Measurements from ENCODE around the gene REEP6. TPM values are rescaled to one million over a fixed set of nuclear protein-coding genes. Genes with fewer than 3 reads are reported as not detected.
"Not testable (repeated sequence)": the region's sequence is repeated elsewhere in the genome, so short reads cannot be mapped to it uniquely, and the experiment has no call there.

Gene REEP6
- total and polyA plus RNA-seq, 4 donors, result 0.71 to 16.5 (median 1.9) TPM

GRCh38 chr19:1494115-1494815 lies 3.3 kb downstream of the REEP6 start:
- 53 to 60% methylated on average over 15 of the region's 15 CpGs for WGBS, 2 donors

GRCh38 chr19:1495051-1495798 lies 4.2 kb downstream of the REEP6 start:
- Histone ChIP-seq H3K27ac (ENCODE audit: low read depth in 1 of 2, low read length in 2 of 2) (no peak overlapping the region), H3K4me3 (ENCODE audit: low read length in 2 of 2) (no peak overlapping the region), H3K9me3 (ENCODE audit: control insufficient read depth, low read length) (no peaks in the 10 kb centered on the region), H3K27me3 (ENCODE audit: control insufficient read depth in 1 of 2, insufficient read depth in 2 of 2, low read length in 1 of 2) (no peaks in the 10 kb centered on the region), H3K36me3 (ENCODE audit: control insufficient read depth in 1 of 2, insufficient read depth in 2 of 2, low read length in 1 of 2) (no peaks in the 10 kb centered on the region), H3K4me1 (ENCODE audit: control insufficient read depth in 1 of 2, insufficient read depth in 2 of 2, low read length in 2 of 2) (no peaks in the 10 kb centered on the region)
- 84% methylated on average over 37 of the region's 37 CpGs for WGBS, 2 donors
- no peak for DNase-seq
- no peak for ATAC-seq (ENCODE audit: low FRiP score)
- intact Hi-C loops (cut with DNase I), result no loop called here

More at GRCh38 chr19:1494115-1494815, 3.3 kb downstream of the REEP6 start:
- Histone ChIP-seq H3K4me3 (ENCODE audit: low read length in 2 of 2) (no peak overlapping the region), H3K27ac (ENCODE audit: low read depth in 1 of 2, low read length in 2 of 2) (no peak overlapping the region), H3K4me1 (ENCODE audit: control insufficient read depth in 1 of 2, insufficient read depth in 2 of 2, low read length in 2 of 2) (no peaks in the 10 kb centered on the region), H3K27me3 (ENCODE audit: control insufficient read depth in 1 of 2, insufficient read depth in 2 of 2, low read length in 1 of 2) (no peaks in the 10 kb centered on the region), H3K9me3 (ENCODE audit: control insufficient read depth, low read length) (no peaks in the 10 kb centered on the region), H3K36me3 (ENCODE audit: control insufficient read depth in 1 of 2, insufficient read depth in 2 of 2, low read length in 1 of 2) (no peaks in the 10 kb centered on the region)
- no peak for ATAC-seq (ENCODE audit: low FRiP score)
- DNase-seq, result no peak
- intact Hi-C loops (cut with DNase I), result no loop called here

- Histone ChIP-seq H3K4me1 (ENCODE audit: control insufficient read depth in 1 of 2, insufficient read depth in 2 of 2, low read length in 2 of 2) (no peaks in the 10 kb centered on the region), H3K36me3 (ENCODE audit: control insufficient read depth in 1 of 2, insufficient read depth in 2 of 2, low read length in 1 of 2) (no peaks in the 10 kb centered on the region), H3K27ac (ENCODE audit: low read depth in 1 of 2, low read length in 2 of 2) (no peak overlapping the region), H3K9me3 (ENCODE audit: control insufficient read depth, low read length) (no peaks in the 10 kb centered on the region), H3K4me3 (ENCODE audit: low read length in 2 of 2) (no peak overlapping the region), H3K27me3 (ENCODE audit: control insufficient read depth in 1 of 2, insufficient read depth in 2 of 2, low read length in 1 of 2) (no peaks in the 10 kb centered on the region)
- ATAC-seq (ENCODE audit: low FRiP score) (no peak), DNase-seq (no peak)
- intact Hi-C loops (cut with DNase I), result no loop called here
- 85% methylated on average over 40 of the region's 40 CpGs for WGBS, 2 donors
Measured at GRCh38 chr19:1495799-1496713, 5.1 kb downstream of the REEP6 start.

GRCh38 chr19:1496714-1497577 lies 6.0 kb downstream of the REEP6 start:
- 70 to 73% methylated on average over 39 of the region's 39 CpGs for WGBS, 2 donors
- intact Hi-C loops (cut with DNase I), result no loop called here
- no peaks in the 10 kb centered on the region for H3K4me1 ChIP-seq (ENCODE audit: control insufficient read depth in 1 of 2, insufficient read depth in 2 of 2, low read length in 2 of 2)
- H3K4me3 ChIP-seq (ENCODE audit: low read length in 2 of 2), result no peak overlapping the region
- H3K27me3 ChIP-seq (ENCODE audit: control insufficient read depth in 1 of 2, insufficient read depth in 2 of 2, low read length in 1 of 2), result no peaks in the 10 kb centered on the region
- peak in 1 of 2 donors; percentile 75 for DNase-seq
- no peaks in the 10 kb centered on the region for H3K9me3 ChIP-seq (ENCODE audit: control insufficient read depth, low read length)
- no peak for ATAC-seq (ENCODE audit: low FRiP score)
- H3K27ac ChIP-seq (ENCODE audit: low read depth in 1 of 2, low read length in 2 of 2), result no peak overlapping the region
- H3K36me3 ChIP-seq (ENCODE audit: control insufficient read depth in 1 of 2, insufficient read depth in 2 of 2, low read length in 1 of 2), result no peaks in the 10 kb centered on the region

GRCh38 chr19:1497578-1498235 lies 6.7 kb downstream of the REEP6 start:
- intact Hi-C loops (cut with DNase I), result no loop called here
- ATAC-seq (ENCODE audit: low FRiP score) (no peak), DNase-seq (no peak)

GRCh38 chr19:1499231-1499630 lies 8.2 kb downstream of the REEP6 start:
- ATAC-seq (ENCODE audit: low FRiP score); DNase-seq; H3K9me3 ChIP-seq (ENCODE audit: control insufficient read depth, low read length); H3K36me3 ChIP-seq (ENCODE audit: control insufficient read depth in 1 of 2, insufficient read depth in 2 of 2, low read length in 1 of 2); H3K4me3 ChIP-seq (ENCODE audit: low read length in 2 of 2); intact Hi-C loops (cut with DNase I); H3K27me3 ChIP-seq (ENCODE audit: control insufficient read depth in 1 of 2, insufficient read depth in 2 of 2, low read length in 1 of 2); H3K4me1 ChIP-seq (ENCODE audit: control insufficient read depth in 1 of 2, insufficient read depth in 2 of 2, low read length in 2 of 2); H3K27ac ChIP-seq (ENCODE audit: low read depth in 1 of 2, low read length in 2 of 2): not testable (repeated sequence)
- WGBS, 2 donors, result 88 to 90% methylated on average over 15 to 34 of the region's 34 CpGs

More at GRCh38 chr19:1497578-1498235, 6.7 kb downstream of the REEP6 start:
- no peaks in the 10 kb centered on the region for H3K4me1 ChIP-seq (ENCODE audit: control insufficient read depth in 1 of 2, insufficient read depth in 2 of 2, low read length in 2 of 2)
- no peak overlapping the region for H3K27ac ChIP-seq (ENCODE audit: low read depth in 1 of 2, low read length in 2 of 2)
- 80 to 84% methylated on average over 25 of the region's 25 CpGs for WGBS, 2 donors
- no peaks in the 10 kb centered on the region for H3K36me3 ChIP-seq (ENCODE audit: control insufficient read depth in 1 of 2, insufficient read depth in 2 of 2, low read length in 1 of 2)
- H3K27me3 ChIP-seq (ENCODE audit: control insufficient read depth in 1 of 2, insufficient read depth in 2 of 2, low read length in 1 of 2), result no peaks in the 10 kb centered on the region
- H3K4me3 ChIP-seq (ENCODE audit: low read length in 2 of 2), result no peak overlapping the region
- H3K9me3 ChIP-seq (ENCODE audit: control insufficient read depth, low read length), result no peaks in the 10 kb centered on the region

GRCh38 chr19:1501200-1501595 lies 10.2 kb downstream of the REEP6 start:
- WGBS, 2 donors, result 67 to 85% methylated on average over 9 of the region's 9 CpGs

More at GRCh38 chr19:1501200-1501595, 10.2 kb downstream of the REEP6 start:
- H3K36me3 ChIP-seq (ENCODE audit: control insufficient read depth in 1 of 2, insufficient read depth in 2 of 2, low read length in 1 of 2), result no peaks in the 10 kb centered on the region
- no peaks in the 10 kb centered on the region for H3K27me3 ChIP-seq (ENCODE audit: control insufficient read depth in 1 of 2, insufficient read depth in 2 of 2, low read length in 1 of 2)
- no peak overlapping the region for H3K4me3 ChIP-seq (ENCODE audit: low read length in 2 of 2)
- intact Hi-C loops (cut with DNase I), result loop anchor here in 1 of 2 donors (10.0 kb wide), 1 partner anchor 226 kb away; the partner anchor contains the start of gene FAM174C
- no peaks in the 10 kb centered on the region for H3K4me1 ChIP-seq (ENCODE audit: control insufficient read depth in 1 of 2, insufficient read depth in 2 of 2, low read length in 2 of 2)
- ATAC-seq (ENCODE audit: low FRiP score) (no peak), DNase-seq (no peak)
- no peaks in the 10 kb centered on the region for H3K9me3 ChIP-seq (ENCODE audit: control insufficient read depth, low read length)
- H3K27ac ChIP-seq (ENCODE audit: low read depth in 1 of 2, low read length in 2 of 2), result no peak overlapping the region

Measured in aorta (tissue), 5 donors.